Measurements from ENCODE around the gene SRY. TPM values are rescaled to one million over a fixed set of nuclear protein-coding genes. Genes with fewer than 3 reads are reported as not detected.
"Not testable (repeated sequence)": the region's sequence is repeated elsewhere in the genome, so short reads cannot be mapped to it uniquely, and the experiment has no call there.

SRY gene
- total and polyA plus RNA-seq, 2 of the 4 experiments (the other 2 are of a cell fraction), result not detected

- H2BK5ac ChIP-seq (ENCODE audit: low read depth, low read length, poor library complexity, severe bottlenecking); POLR2A ChIA-PET (ENCODE audit: unreplicated experiment); BruUV-seq (replicated peaks): not testable (repeated sequence)
Measured at GRCh38 chrY:2817146-2817896, 29.8 kb upstream of the SRY start.

More at GRCh38 chrY:2817146-2817896, 29.8 kb upstream of the SRY start:
- H3K4me1 ChIP-seq (ENCODE audit: control insufficient read depth, insufficient read depth, low read length); H2AFZ ChIP-seq (replicated peaks; ENCODE audit: low read length, poor library complexity); DNase-seq; H2AK9ac ChIP-seq (replicated peaks; ENCODE audit: low read depth, low read length, poor library complexity); H3K14ac ChIP-seq (replicated peaks; ENCODE audit: low read depth, low read length); H3K23ac ChIP-seq (ENCODE audit: low read depth, low read length); H2BK20ac ChIP-seq (ENCODE audit: low read depth, low read length); H4K91ac ChIP-seq (ENCODE audit: insufficient read depth, low read depth, low read length); H3K36me3 ChIP-seq (ENCODE audit: control insufficient read depth, insufficient read depth, low read length); H3K79me1 ChIP-seq (ENCODE audit: low read depth in 1 of 2, low read length in 2 of 2); dilution Hi-C loops (cut with HindIII; ENCODE audit: low sequenced_read_pairs, unreplicated experiment); H4K5ac ChIP-seq (ENCODE audit: low read depth, low read length); H3K9me3 ChIP-seq (ENCODE audit: control insufficient read depth, insufficient read depth, low read length); H3K27ac ChIP-seq (ENCODE audit: insufficient read depth, low read length); H3K4me3 ChIP-seq (ENCODE audit: insufficient read depth, low read depth, low read length); H4K20me1 ChIP-seq (ENCODE audit: insufficient read depth, low read length); in situ Hi-C loops (cut with MboI; ENCODE audit: low sequenced_read_pairs); H3K4ac ChIP-seq (ENCODE audit: low read depth, low read length); CTCF ChIA-PET; H3K9ac ChIP-seq (ENCODE audit: low read depth, low read length); H3K56ac ChIP-seq (ENCODE audit: extremely low read depth, insufficient read depth, low read length); H2BK15ac ChIP-seq (ENCODE audit: low read depth, low read length); H4K8ac ChIP-seq (ENCODE audit: low read depth in 2 of 2, low read length in 2 of 2); H3K4me2 ChIP-seq (ENCODE audit: low read depth, low read length); ATAC-seq (ENCODE audit: low read depth); H3K18ac ChIP-seq (ENCODE audit: low read depth, low read length); H3K27me3 ChIP-seq (ENCODE audit: control insufficient read depth, insufficient read depth, low read length); H3K9me1 ChIP-seq (ENCODE audit: insufficient read depth, low read length); H2BK120ac ChIP-seq (ENCODE audit: low read depth, low read length); H2AK5ac ChIP-seq (ENCODE audit: low read depth, low read length); intact Hi-C loops (cut with micrococcal nuclease): not testable (repeated sequence)
- WGBS, 2 experiments (ENCODE audit: extremely low coverage in 2 of 2, insufficient read length in 1 of 2), result no CpG with 5 or more reads among the region's 10 CpGs
